HFFc6 (cell line): Measurements from ENCODE around the gene EOMES. TPM values are rescaled to one million over a fixed set of nuclear protein-coding genes. Genes with fewer than 3 reads are reported as not detected.
A peak's percentile ranks its signal among the peaks of the same experiment; 100 is the strongest.

ENCODE experiments used
- DNase-seq: peaks from one replicate; pipeline ENCODE4 v3.0.0-alpha.2; 2018
- H3K27ac Mint-ChIP-seq: 2 replicates; pipeline ENCODE4 v1.8.0; 2020; ENCODE audit warnings: mild to moderate bottlenecking, mixed read lengths
- H3K27me3 Mint-ChIP-seq: 2 replicates; pipeline ENCODE4 v1.8.0; 2021; ENCODE audit warnings: mild to moderate bottlenecking, moderate library complexity, mixed read lengths; ENCODE audit not compliant: insufficient read depth
- H3K36me3 Mint-ChIP-seq: 2 replicates; pipeline ENCODE4 v1.8.0; 2021; ENCODE audit warnings: low read depth, mixed read lengths
- H3K4me1 Mint-ChIP-seq: 2 replicates; pipeline ENCODE4 v1.8.0; 2020; ENCODE audit warnings: low read depth, mixed read lengths
- H3K4me3 Mint-ChIP-seq: 2 replicates; pipeline ENCODE4 v1.8.0; 2020; ENCODE audit warnings: mild to moderate bottlenecking, moderate library complexity, mixed read lengths
- H3K9me3 Mint-ChIP-seq: 2 replicates; pipeline ENCODE4 v1.8.0; 2020; ENCODE audit warnings: mild to moderate bottlenecking, mixed read lengths
- total RNA-seq, 6 experiments: library from RNA; stranded (reverse); fragmentation: NEBNext Ultra II Directional; extraction: Animal tissue kit (Norgen Biotek cat#: 25700); gene quantifications; 2 replicates in 1 of 6; 3 replicates in 5 of 6; pipeline ENCODE4 v1.2.3, GENCODE V29; 2021
- TF ChIP-seq, protein P1 (sequence below): fragments of 200-600 bp; sonication (generic); IDR thresholded peaks from 2 replicates; pipeline ENCODE4 v1.5.0; 2021; ENCODE audit warnings: antibody characterized with exemption, mild to moderate bottlenecking

EOMES gene
- total RNA-seq, 6 experiments from 2014 or later, result not detected

DNA sequence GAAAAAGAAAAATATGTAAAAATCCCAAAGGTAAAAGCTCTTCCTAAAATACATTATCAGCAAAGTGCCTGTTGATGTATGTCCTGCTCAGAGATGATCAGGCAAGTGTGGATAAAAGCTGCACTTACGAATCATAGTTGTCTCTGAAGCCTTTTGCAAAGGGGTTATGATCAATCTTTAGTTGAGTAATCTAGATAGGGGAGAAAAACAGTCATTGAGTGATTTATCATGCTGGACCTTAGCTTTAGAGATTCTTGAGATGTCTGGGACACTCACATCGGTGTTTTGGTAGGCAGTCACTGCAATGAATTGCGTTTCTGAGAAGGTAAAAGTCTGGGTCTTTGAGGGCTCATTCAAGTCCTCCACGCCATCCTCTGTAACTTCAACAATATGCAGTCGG, 3.7 kb downstream of the EOMES start:
- DNase-seq, result no peak
- H3K27me3 Mint-ChIP-seq, result peaks cover 59% of the 10 kb centered on the region
- H3K36me3 Mint-ChIP-seq, result no peaks in the 10 kb centered on the region; the same call in 1 of the 2 replicates

DNA sequence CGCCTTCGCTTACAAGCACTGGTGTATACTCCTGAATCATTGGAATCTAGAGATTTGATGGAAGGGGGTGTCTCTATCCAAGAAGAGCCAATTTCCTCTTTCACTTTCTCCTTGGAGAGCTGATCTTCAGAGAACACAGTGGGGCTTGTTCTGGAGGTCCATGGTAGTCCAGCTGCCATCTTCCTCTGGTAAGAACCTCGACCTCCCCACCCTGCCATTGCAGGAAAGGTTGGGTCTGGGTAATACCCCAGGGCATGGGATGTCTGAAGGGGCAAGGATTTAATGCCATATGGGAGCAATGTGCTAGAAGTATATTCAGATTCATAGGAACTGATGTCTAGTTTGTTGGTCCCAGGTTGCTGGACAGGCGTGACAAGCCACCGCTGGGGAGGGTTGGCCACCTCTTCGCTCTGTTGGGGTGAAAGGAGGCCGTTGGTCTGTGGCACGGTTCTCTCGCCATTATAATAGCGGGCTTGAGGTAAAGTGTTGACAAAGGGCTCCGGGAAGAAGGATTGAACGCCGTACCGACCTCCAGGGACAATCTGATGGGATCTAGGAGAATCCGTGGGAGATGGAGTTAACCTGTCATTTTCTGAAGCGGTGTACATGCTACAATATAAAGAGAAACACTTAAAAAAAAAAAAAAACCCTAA, 4.8 kb downstream of the EOMES start:
- Mint-ChIP-seq H3K36me3 (no peaks in the 10 kb centered on the region; the same call in 1 of the 2 replicates), H3K9me3 (no peaks in the 10 kb centered on the region; the same call in 1 of the 2 replicates), H3K4me3 (no peak overlapping the region; the same call in 1 of the 2 replicates), H3K4me1 (peaks cover 47% of the 10 kb centered on the region), H3K27me3 (peaks cover 51% of the 10 kb centered on the region), H3K27ac (no peak overlapping the region)
- TF ChIP-seq, protein P1, sequence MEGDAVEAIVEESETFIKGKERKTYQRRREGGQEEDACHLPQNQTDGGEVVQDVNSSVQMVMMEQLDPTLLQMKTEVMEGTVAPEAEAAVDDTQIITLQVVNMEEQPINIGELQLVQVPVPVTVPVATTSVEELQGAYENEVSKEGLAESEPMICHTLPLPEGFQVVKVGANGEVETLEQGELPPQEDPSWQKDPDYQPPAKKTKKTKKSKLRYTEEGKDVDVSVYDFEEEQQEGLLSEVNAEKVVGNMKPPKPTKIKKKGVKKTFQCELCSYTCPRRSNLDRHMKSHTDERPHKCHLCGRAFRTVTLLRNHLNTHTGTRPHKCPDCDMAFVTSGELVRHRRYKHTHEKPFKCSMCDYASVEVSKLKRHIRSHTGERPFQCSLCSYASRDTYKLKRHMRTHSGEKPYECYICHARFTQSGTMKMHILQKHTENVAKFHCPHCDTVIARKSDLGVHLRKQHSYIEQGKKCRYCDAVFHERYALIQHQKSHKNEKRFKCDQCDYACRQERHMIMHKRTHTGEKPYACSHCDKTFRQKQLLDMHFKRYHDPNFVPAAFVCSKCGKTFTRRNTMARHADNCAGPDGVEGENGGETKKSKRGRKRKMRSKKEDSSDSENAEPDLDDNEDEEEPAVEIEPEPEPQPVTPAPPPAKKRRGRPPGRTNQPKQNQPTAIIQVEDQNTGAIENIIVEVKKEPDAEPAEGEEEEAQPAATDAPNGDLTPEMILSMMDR, result no peak
- no peak for DNase-seq

More for the DNA sequence above, 3.7 kb downstream of the EOMES start:
- TF ChIP-seq, protein P1, result no peak
- Mint-ChIP-seq H3K9me3 (no peaks in the 10 kb centered on the region; the same call in 1 of the 2 replicates), H3K27ac (no peak overlapping the region), H3K4me3 (no peak overlapping the region), H3K4me1 (peaks cover 47% of the 10 kb centered on the region)

DNA sequence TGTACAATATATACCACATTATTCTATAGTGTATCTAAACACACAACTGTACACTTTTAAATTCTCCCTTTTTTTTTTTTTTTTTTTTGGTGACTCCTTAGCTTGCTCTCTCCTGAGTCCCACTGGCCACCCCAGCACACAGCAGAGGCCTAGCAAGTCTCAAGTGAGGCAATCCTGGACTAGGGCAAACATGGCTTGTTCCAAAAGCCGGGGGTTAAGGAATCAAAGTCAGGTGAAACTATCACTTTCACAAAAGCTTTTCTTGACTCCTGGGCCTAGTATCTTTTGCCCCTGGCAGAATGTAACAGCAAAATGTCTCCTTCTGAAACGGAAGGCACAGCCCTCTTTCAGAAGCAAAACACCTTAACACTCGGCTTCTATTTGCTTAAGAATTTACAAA, 5.8 kb downstream of the EOMES start:
- TF ChIP-seq, protein P1, result no peak
- peaks cover 52% of the 10 kb centered on the region for H3K4me1 Mint-ChIP-seq
- no peak overlapping the region for H3K4me3 Mint-ChIP-seq

DNA sequence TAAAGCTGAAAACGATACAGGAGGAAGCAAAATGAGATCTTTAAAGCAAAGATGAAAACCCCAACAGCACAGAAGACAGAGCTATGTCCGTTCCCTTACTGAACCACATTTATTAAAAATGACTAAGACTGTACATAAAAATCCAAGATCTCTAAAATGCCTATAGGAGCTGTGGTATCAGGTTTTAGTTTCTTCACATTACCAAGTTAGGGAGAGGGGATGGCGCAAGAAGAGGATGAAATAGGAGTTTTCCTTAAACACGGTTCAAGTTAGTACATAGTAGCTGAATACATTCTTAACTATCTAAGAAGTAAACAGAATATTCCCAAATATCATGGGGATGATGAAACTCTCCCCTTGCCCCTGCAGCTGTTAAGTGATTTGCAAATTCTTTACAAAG, 6.3 kb downstream of the EOMES start:
- DNase-seq, result no peak
- Mint-ChIP-seq H3K9me3 (no peaks in the 10 kb centered on the region; the same call in 1 of the 2 replicates), H3K4me1 (peaks cover 52% of the 10 kb centered on the region), H3K4me3 (no peak overlapping the region), H3K36me3 (no peaks in the 10 kb centered on the region; the same call in 1 of the 2 replicates), H3K27me3 (peaks cover 45% of the 10 kb centered on the region), H3K27ac (no peak overlapping the region)
- TF ChIP-seq, protein P1, result no peak

More for the DNA sequence above, 5.8 kb downstream of the EOMES start:
- Mint-ChIP-seq H3K27ac (no peak overlapping the region), H3K9me3 (no peaks in the 10 kb centered on the region; the same call in 1 of the 2 replicates), H3K36me3 (no peaks in the 10 kb centered on the region; the same call in 1 of the 2 replicates), H3K27me3 (peaks cover 50% of the 10 kb centered on the region)
- DNase-seq, result no peak

DNA sequence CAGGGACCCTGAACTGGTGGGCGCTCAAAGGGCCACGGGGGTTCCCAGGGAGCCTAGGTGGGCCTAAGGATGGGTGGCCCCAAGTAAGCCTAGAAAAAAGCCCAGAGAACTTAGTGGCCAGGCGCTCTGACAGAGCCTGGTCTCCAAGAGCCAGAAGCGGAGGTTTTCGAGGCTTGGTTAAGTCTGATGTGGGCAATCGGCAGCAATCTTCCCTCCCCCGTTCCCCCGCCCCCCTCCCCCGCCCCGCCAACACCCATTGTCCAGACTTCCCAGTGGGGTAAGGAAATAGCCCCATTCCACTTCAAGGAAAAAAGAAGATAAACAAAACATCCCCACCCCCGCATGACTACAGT, 6.7 kb downstream of the EOMES start:
- no peak for DNase-seq
- Mint-ChIP-seq H3K27ac (no peak overlapping the region), H3K9me3 (no peaks in the 10 kb centered on the region; the same call in 1 of the 2 replicates), H3K27me3 (peaks cover 44% of the 10 kb centered on the region), H3K4me1 (peaks cover 52% of the 10 kb centered on the region), H3K4me3 (peak overlapping the region; percentile 90; the same call in 1 of the 2 replicates), H3K36me3 (no peaks in the 10 kb centered on the region; the same call in 1 of the 2 replicates)
- TF ChIP-seq, protein P1, result no peak
